K562 (cell line): Measurements from ENCODE around the gene GINS3. TPM values are rescaled to one million over a fixed set of nuclear protein-coding genes. Genes with fewer than 3 reads are reported as not detected.

Experiments used
- ATAC-seq: fragments of 200-7000 bp; cut with Tn5 transposase; 3 replicates; pipeline ENCODE4 v1.9.1; 2020; ENCODE audit warnings: moderate library complexity
- BruUV-seq: library from RNA; stranded (reverse); fragments of 400-500 nt; replicated peaks from 2 replicates; lab custom pipeline; 2021; lab: Mats Ljungman, UMichigan
- CTCF ChIA-PET: fragments of 300-600 bp; formaldehyde crosslinking; extraction: SDS; loops from one replicate; lab custom pipeline; 2021; ENCODE audit warnings: low intra/inter-chr PET ratio; lab: Yijun Ruan, JAX
- POLR2A ChIA-PET: fragments of 300-600, 350-650 bp; sonication (Branson Sonifier 250); formaldehyde crosslinking; extraction: SDS; loops from one replicate; lab custom pipeline; 2021; ENCODE audit warnings: antibody characterized with exemption, inconsistent platforms; lab: Yijun Ruan, JAX
- DNase-seq, 4 experiments: peaks; one replicate each; pipeline versions ENCODE4 v3.0.0 to v3.0.0-alpha.2; 2011 to 2018; ENCODE audit warnings: low spot score in 3 of 4, mixed read lengths in 3 of 4; ENCODE audit errors: extremely low read depth in 1 of 4
- FAIRE-seq: peaks from 2 replicates; lab custom pipeline; 2011; peaks lifted over from hg19 to GRCh38; lab: Jason Lieb, UNC
- H2AFZ ChIP-seq: 2 replicates; pipeline ENCODE4 v1.6.0; 2011; ENCODE audit warnings: low read depth, low read length, control low read depth, inconsistent platforms
- H3K27ac ChIP-seq: fragments of 200-600 bp; 3 replicates; pipeline ENCODE4 v1.8.0; 2011; ENCODE audit warnings: low read depth, mild to moderate bottlenecking, control low read depth, inconsistent platforms, low read length, moderate library complexity, mixed read lengths; ENCODE audit errors: extremely low read depth
- H3K27me3 ChIP-seq, 2 experiments: fragments of 300-600 bp in 1 of 2; 2 replicates in 1 of 2; 3 replicates in 1 of 2; pipeline versions ENCODE4 v1.6.0 to v1.8.0; 2011; ENCODE audit warnings: inconsistent platforms in 2 of 2, low read length in 2 of 2, mild to moderate bottlenecking in 1 of 2, mixed read lengths in 1 of 2, moderate library complexity in 1 of 2; ENCODE audit not compliant: control insufficient read depth in 2 of 2, insufficient read depth in 2 of 2
- H3K36me3 ChIP-seq: fragments of 300-600 bp; 3 replicates; pipeline ENCODE4 v1.8.0; 2011; ENCODE audit warnings: mild to moderate bottlenecking, low read length, inconsistent platforms; ENCODE audit not compliant: control insufficient read depth, insufficient read depth
- H3K4me1 ChIP-seq, 2 experiments: fragments of 200-600 bp in 1 of 2; replicated peaks in 1 of 2; 2 replicates in 1 of 2; 3 replicates in 1 of 2; pipeline versions ENCODE4 v1.5.1 to v1.8.0; 2011; ENCODE audit warnings: inconsistent platforms in 2 of 2, low read length in 2 of 2, mild to moderate bottlenecking in 1 of 2, mixed read lengths in 1 of 2, moderate library complexity in 1 of 2; ENCODE audit not compliant: control insufficient read depth in 2 of 2, insufficient read depth in 2 of 2
- H3K4me2 ChIP-seq: 2 replicates; pipeline ENCODE4 v1.6.1; 2011; ENCODE audit warnings: low read length, control low read depth, inconsistent platforms, mixed read lengths; ENCODE audit not compliant: insufficient read depth
- H3K4me3 ChIP-seq: fragments of 200-600 bp; sonication (generic), shearing (Covaris generic); 2 replicates; pipeline ENCODE4 v1.5.1; 2016; ENCODE audit warnings: control low read depth, inconsistent platforms
- H3K79me2 ChIP-seq: fragments of 200-600 bp; 3 replicates; pipeline ENCODE4 v1.8.0; 2011; ENCODE audit warnings: low read length, inconsistent platforms; ENCODE audit not compliant: control insufficient read depth, insufficient read depth
- H3K9ac ChIP-seq, 2 experiments: 2 replicates each; pipeline versions ENCODE4 v1.6.0 to v1.6.1; 2011; ENCODE audit warnings: low read depth in 2 of 2, low read length in 2 of 2, control low read depth in 1 of 2, inconsistent platforms in 1 of 2, mild to moderate bottlenecking in 1 of 2, mixed read lengths in 1 of 2; ENCODE audit not compliant: insufficient read depth in 1 of 2
- H3K9me1 ChIP-seq: one replicate; pipeline ENCODE4 v1.6.0; 2011; ENCODE audit warnings: inconsistent platforms, mild to moderate bottlenecking, low read length, moderate library complexity; ENCODE audit not compliant: control insufficient read depth, insufficient read depth
- H3K9me3 ChIP-seq: replicated peaks from 2 replicates; pipeline ENCODE4 v1.5.1; 2011; ENCODE audit warnings: low read depth, low read length, inconsistent platforms; ENCODE audit not compliant: control insufficient read depth, insufficient read depth
- H4K20me1 ChIP-seq: replicated peaks from 2 replicates; pipeline ENCODE4 v1.6.1; 2011; ENCODE audit warnings: low read length, inconsistent platforms, mixed read lengths; ENCODE audit not compliant: control insufficient read depth, insufficient read depth
- ATF1 ChIP-seq, 2 experiments: fragments of 450-650 bp in 1 of 2; IDR thresholded peaks; 2 replicates each; pipeline ENCODE4 v1.6.1; 2016; ENCODE audit warnings: missing compliant biosample characterization in 1 of 2, missing genetic modification characterization in 1 of 2
- BRD9 ChIP-seq: fragments of 450-650 bp; IDR thresholded peaks from 2 replicates; pipeline ENCODE4 v1.6.1; 2018; ENCODE audit warnings: low read depth; ENCODE audit not compliant: partially characterized antibody
- FOXM1 ChIP-seq, 2 experiments: fragments of 450-650 bp in 1 of 2; sonication (generic) in 1 of 2; formaldehyde crosslinking in 1 of 2; IDR thresholded peaks; 2 replicates each; pipeline versions ENCODE4 v1.6.1 to v1.9.0; 2017 to 2022; ENCODE audit warnings: low read depth in 2 of 2, mild to moderate bottlenecking in 2 of 2, missing genetic modification reagents in 1 of 2, moderate library complexity in 1 of 2
- NBN ChIP-seq: fragments of 450-650 bp; IDR thresholded peaks from 2 replicates; pipeline ENCODE4 v1.6.1; 2016; ENCODE audit warnings: low read depth, mild to moderate bottlenecking
- PHB2 ChIP-seq: fragments of 450-650 bp; IDR thresholded peaks from 2 replicates; pipeline ENCODE4 v1.6.1; 2017; ENCODE audit warnings: low read depth
- RBM22 ChIP-seq: fragments of 200-400 bp; formaldehyde crosslinking; IDR thresholded peaks from 2 replicates; pipeline ENCODE4 v1.6.1; 2018; ENCODE audit warnings: low read length, low read depth; ENCODE audit not compliant: poor library complexity, severe bottlenecking
- SMARCC2 ChIP-seq: fragments of 450-650 bp; IDR thresholded peaks from 2 replicates; pipeline ENCODE4 v1.6.1; 2017; ENCODE audit warnings: antibody characterized with exemption, moderate library complexity, mild to moderate bottlenecking, low read depth
- THRB ChIP-seq: fragments of 450-650 bp; formaldehyde crosslinking; conservative IDR thresholded peaks from 2 replicates; pipeline ENCODE4 v1.4.0; 2022; ENCODE audit warnings: mild to moderate bottlenecking, missing genetic modification characterization
- TRIM28 ChIP-seq: fragments of 450-650 bp; IDR thresholded peaks from 2 replicates; pipeline ENCODE4 v1.6.1; 2017
- ZNF518B ChIP-seq: fragments of 250-450 bp; sonication (Bioruptor Pico); IDR thresholded peaks from 2 replicates; pipeline ENCODE4 v1.5.0; 2021; ENCODE audit warnings: mild to moderate bottlenecking, moderate library complexity
- in situ Hi-C: fragments of 300-500 bp; cut with MboI; formaldehyde crosslinking; loops from 4 replicates; pipeline ENCODE4 v1.15.0; 2018; ENCODE audit warnings: inconsistent platforms, mixed read lengths
- intact Hi-C: fragments of 100-400 bp; cut with micrococcal nuclease; formaldehyde crosslinking; loops from 2 replicates; pipeline ENCODE4 v1.14.2; 2022
- polyA plus RNA-seq, 8 experiments: library from polyadenylated mRNA; depleted of rRNA in 4 of 8; stranded (reverse) in 5 of 8; unstranded in 3 of 8; fragments of >200 nt; fragmentation: Nextera tagmentation in 2 of 8; fragmentation: Illumina TruSeq in 1 of 8; extraction: Ambion mirVana in 2 of 8; extraction: Trizol in 1 of 8; gene quantifications; 2 replicates each; pipeline versions ENCODE4 v1.2.1 to v1.2.3, GENCODE V29; 2011 to 2014; ENCODE audit warnings: inconsistent platforms in 1 of 8, missing spikeins in 1 of 8
- total RNA-seq, 7 experiments: library from RNA; depleted of rRNA in 6 of 7; stranded (reverse); fragments of >200 nt in 6 of 7; fragmentation: Illumina TruSeq in 2 of 7; extraction: Trizol in 2 of 7; gene quantifications; 2 replicates each; pipeline versions ENCODE4 v1.2.1 to v1.2.3, GENCODE V29; 2011 to 2021; ENCODE audit warnings: low replicate concordance in 1 of 7
- TF ChIP-seq, protein P1 (sequence below): fragments of 450-650 bp; IDR thresholded peaks from 2 replicates; pipeline ENCODE4 v1.6.1; 2016
- TF ChIP-seq, protein P2 (sequence below): sonication (generic); IDR thresholded peaks from 2 replicates; pipeline ENCODE4 v1.6.1; 2016
- TF ChIP-seq, protein P3 (sequence below): fragments of 450-650 bp; formaldehyde crosslinking; IDR thresholded peaks from 2 replicates; pipeline ENCODE4 v1.4.0; 2022; ENCODE audit warnings: missing genetic modification characterization

GINS3 gene
- total and polyA plus RNA-seq, 9 of the 15 experiments (the other 6 are each of a cell fraction or from before 2014, with no cell fraction given): 17.8 to 31.9 (median 25.4) TPM

DNA sequence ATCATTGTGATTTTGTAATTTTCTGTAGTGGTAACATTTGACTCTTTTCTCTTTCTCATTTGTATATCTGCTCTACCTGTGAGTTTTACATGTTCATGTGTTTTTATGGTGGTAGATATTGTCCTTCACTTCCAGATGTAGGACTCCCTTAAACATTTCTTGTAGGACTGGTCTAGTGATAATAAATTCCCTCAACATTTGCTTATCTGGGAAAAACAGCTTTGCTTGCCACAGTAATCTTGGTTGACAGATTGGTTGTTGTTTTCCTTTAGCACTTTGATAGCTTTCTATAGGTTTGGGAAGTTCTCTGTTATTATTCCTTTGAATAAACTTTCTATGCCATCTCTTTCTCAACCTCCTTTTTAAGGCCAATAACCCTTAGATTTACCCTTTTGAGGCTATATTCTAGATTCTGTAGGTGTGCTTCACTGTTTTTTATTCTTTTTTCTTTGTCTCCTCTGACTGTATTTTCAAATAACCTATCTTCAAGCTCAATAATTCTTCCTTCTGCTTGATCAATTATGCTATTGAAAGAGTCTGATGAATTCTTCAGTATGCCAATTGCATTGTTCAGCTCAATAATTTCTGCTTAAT, 32.1 kb upstream of the GINS3 start:
- Histone ChIP-seq H3K9ac (no peak overlapping the region), H3K4me1 (no peaks in the 10 kb centered on the region; a peak in 1 of 5 replicates), H3K27me3 (peaks cover 0 to 4% of the 10 kb centered on the region in 2 experiments; a peak in 1 of 5 replicates), H3K27ac (no peak overlapping the region), H3K36me3 (no peaks in the 10 kb centered on the region), H3K4me2 (no peak overlapping the region), H2AFZ (no peak overlapping the region), H3K9me1 (no peaks in the 10 kb centered on the region), H3K79me2 (no peaks in the 10 kb centered on the region), H3K9me3 (peaks cover 7% of the 10 kb centered on the region; the same call in 1 of the 2 replicates), H4K20me1 (no peaks in the 10 kb centered on the region), H3K4me3 (no peak overlapping the region)
- intact Hi-C loops (no loop called here), in situ Hi-C loops (no loop called here)
- FAIRE-seq (no peak), ATAC-seq (no peak), DNase-seq (peak in 1 of 4 experiments; percentile 40)
- no TSS peak for BruUV-seq
- CTCF ChIA-PET: no interaction called here
- POLR2A ChIA-PET: interaction anchor here (0.6 kb wide), 1 partner anchor 298 kb away, joined by 4 read pairs; no protein-coding TSS in a partner anchor
- TF ChIP-seq FOXM1 (IDR thresholded peaks at IDR 0.05; ENCODE audit: low read depth) (peak; percentile 47; the same call in 1 of the 2 replicates), FOXM1 (CRISPR knock-in tag; IDR thresholded peaks at IDR 0.05; ENCODE audit: low read depth) (no peak), ATF1 (CRISPR knock-in tag; IDR thresholded peaks at IDR 0.05) (no peak), ATF1 (tag; IDR thresholded peaks at IDR 0.05) (no peak), BRD9 (no peak), RBM22 (no peak), PHB2 (0 out of 2 replicates have a peak, but pooled peaks have one; percentile 24), NBN (0 out of 2 replicates have a peak, but pooled peaks have one; percentile 40), SMARCC2 (no peak), TRIM28 (peak; percentile 97), ZNF518B (CRISPR knock-in tag) (no peak), THRB (CRISPR knock-in tag) (no peak)
- TF ChIP-seq, protein P1, sequence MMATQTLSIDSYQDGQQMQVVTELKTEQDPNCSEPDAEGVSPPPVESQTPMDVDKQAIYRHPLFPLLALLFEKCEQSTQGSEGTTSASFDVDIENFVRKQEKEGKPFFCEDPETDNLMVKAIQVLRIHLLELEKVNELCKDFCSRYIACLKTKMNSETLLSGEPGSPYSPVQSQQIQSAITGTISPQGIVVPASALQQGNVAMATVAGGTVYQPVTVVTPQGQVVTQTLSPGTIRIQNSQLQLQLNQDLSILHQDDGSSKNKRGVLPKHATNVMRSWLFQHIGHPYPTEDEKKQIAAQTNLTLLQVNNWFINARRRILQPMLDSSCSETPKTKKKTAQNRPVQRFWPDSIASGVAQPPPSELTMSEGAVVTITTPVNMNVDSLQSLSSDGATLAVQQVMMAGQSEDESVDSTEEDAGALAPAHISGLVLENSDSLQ: no peak
- TF ChIP-seq, protein P2, sequence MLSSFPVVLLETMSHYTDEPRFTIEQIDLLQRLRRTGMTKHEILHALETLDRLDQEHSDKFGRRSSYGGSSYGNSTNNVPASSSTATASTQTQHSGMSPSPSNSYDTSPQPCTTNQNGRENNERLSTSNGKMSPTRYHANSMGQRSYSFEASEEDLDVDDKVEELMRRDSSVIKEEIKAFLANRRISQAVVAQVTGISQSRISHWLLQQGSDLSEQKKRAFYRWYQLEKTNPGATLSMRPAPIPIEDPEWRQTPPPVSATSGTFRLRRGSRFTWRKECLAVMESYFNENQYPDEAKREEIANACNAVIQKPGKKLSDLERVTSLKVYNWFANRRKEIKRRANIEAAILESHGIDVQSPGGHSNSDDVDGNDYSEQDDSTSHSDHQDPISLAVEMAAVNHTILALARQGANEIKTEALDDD: no peak
- TF ChIP-seq, protein P3, sequence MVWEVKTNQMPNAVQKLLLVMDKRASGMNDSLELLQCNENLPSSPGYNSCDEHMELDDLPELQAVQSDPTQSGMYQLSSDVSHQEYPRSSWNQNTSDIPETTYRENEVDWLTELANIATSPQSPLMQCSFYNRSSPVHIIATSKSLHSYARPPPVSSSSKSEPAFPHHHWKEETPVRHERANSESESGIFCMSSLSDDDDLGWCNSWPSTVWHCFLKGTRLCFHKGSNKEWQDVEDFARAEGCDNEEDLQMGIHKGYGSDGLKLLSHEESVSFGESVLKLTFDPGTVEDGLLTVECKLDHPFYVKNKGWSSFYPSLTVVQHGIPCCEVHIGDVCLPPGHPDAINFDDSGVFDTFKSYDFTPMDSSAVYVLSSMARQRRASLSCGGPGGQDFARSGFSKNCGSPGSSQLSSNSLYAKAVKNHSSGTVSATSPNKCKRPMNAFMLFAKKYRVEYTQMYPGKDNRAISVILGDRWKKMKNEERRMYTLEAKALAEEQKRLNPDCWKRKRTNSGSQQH: no peak
